Body of pancreas (tissue), 4 donors: ENCODE measurements around the gene TMPRSS11B.

ENCODE experiments used
- POLR2A ChIP-seq, 3 donors: fragments of 450-650 bp; IDR thresholded peaks; one replicate each; pipeline ENCODE4 v1.6.1; 2016; ENCODE audit warnings: antibody characterized with exemption in 3 of 3, mild to moderate bottlenecking in 2 of 3
- TF ChIP-seq, protein P1 (sequence below), 7 experiments: fragments of 450-650 bp in 4 of 7; fragments of 200-600 bp in 3 of 7; sonication (generic) in 3 of 7; IDR thresholded peaks; one replicate each; pipeline ENCODE4 v1.5.1; 2016 to 2019; ENCODE audit warnings: antibody characterized with exemption in 7 of 7

DNA sequence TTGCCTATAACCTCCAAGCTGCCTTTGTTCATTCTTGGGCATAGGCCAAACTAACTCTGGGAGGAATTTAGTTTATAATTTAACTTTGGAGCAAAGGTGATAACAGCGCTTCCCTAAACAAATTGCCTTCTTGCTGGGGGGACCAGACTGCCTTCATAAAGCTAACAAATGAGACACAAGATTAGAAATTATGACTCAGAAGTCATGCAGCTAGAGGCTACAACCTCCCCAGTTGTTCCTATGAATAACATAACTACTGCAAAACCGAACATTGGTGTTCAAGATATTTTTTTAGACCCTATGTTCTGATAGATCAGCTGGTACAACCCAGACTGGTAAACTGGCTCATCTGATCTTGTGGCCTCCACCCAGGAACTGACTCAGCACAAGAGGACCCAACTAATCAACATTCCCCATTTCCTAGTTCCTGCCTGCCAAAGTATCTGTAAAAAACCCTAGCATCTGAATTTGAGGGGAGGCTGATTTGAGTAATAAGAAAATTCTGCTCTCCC, 22.0 kb upstream of the TMPRSS11B start:
- TF ChIP-seq, protein P1, sequence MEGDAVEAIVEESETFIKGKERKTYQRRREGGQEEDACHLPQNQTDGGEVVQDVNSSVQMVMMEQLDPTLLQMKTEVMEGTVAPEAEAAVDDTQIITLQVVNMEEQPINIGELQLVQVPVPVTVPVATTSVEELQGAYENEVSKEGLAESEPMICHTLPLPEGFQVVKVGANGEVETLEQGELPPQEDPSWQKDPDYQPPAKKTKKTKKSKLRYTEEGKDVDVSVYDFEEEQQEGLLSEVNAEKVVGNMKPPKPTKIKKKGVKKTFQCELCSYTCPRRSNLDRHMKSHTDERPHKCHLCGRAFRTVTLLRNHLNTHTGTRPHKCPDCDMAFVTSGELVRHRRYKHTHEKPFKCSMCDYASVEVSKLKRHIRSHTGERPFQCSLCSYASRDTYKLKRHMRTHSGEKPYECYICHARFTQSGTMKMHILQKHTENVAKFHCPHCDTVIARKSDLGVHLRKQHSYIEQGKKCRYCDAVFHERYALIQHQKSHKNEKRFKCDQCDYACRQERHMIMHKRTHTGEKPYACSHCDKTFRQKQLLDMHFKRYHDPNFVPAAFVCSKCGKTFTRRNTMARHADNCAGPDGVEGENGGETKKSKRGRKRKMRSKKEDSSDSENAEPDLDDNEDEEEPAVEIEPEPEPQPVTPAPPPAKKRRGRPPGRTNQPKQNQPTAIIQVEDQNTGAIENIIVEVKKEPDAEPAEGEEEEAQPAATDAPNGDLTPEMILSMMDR (IDR thresholded peaks at IDR 0.05) = no peak
- no peak for TF ChIP-seq POLR2A (IDR thresholded peaks at IDR 0.05)
